GM19035 (cell line): ENCODE data around the gene MCF2L.
"Not testable (repeated sequence)": the region's sequence is repeated elsewhere in the genome, so short reads cannot be mapped to it uniquely, and the experiment has no call there.

ENCODE experiments used
- ATAC-seq: cut with Tn5 transposase; IDR thresholded peaks from one replicate; pipeline ENCODE4 v1.9.1; 2021; ENCODE audit not compliant: unreplicated experiment

Gene MCF2L

DNA sequence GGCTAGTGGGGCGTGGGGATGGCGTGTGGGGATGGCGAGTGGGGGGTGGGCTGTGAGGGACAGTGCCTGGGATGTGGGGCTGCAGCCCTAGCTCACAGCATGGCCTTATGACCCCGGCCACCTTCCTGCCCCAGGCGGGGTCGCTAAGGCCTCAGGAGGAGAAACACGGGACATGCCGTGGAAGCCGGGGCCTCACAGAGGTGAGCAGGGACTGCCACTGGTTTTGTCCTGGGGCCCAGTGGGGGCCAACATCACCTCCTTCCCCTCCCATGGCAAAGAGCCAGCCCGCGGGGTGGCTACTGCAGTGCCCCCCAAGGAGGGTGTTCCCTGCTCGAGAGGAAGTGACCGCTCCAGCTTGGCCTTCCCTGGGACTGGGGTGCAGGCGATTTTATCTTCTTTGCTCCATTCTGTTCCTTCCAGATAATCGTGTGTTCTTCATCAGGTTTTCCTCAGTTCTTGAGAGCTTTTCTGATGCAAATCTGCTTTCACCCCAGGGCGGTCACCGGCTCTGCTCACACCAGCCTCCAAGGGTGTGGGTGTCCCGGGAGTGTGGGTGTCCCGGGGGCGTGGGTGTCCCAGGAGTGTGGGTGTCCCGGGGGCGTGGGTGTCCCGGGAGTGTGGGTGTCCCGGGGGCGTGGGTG, 137.8 kb downstream of the MCF2L start:
- ATAC-seq, result no peak

DNA sequence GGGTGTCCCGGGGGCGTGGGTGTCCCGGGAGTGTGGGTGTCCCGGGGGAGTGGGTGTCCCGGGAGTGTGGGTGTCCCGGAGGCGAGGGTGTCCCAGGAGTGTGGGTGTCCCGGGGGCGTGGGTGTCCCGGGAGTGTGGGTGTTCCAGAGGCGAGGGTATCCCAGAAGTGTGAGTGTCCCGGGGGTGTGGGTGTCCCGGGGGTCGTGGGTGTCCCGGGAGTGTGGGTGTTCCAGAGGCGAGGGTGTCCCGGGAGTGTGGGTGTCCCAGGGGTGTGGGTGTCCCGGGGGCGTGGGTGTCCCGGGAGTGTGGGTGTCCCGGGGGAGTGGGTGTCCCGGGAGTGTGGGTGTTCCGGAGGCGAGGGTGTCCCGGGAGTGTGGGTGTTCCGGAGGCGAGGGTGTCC, 139.5 kb downstream of the MCF2L start:
- not testable (repeated sequence) for ATAC-seq

DNA sequence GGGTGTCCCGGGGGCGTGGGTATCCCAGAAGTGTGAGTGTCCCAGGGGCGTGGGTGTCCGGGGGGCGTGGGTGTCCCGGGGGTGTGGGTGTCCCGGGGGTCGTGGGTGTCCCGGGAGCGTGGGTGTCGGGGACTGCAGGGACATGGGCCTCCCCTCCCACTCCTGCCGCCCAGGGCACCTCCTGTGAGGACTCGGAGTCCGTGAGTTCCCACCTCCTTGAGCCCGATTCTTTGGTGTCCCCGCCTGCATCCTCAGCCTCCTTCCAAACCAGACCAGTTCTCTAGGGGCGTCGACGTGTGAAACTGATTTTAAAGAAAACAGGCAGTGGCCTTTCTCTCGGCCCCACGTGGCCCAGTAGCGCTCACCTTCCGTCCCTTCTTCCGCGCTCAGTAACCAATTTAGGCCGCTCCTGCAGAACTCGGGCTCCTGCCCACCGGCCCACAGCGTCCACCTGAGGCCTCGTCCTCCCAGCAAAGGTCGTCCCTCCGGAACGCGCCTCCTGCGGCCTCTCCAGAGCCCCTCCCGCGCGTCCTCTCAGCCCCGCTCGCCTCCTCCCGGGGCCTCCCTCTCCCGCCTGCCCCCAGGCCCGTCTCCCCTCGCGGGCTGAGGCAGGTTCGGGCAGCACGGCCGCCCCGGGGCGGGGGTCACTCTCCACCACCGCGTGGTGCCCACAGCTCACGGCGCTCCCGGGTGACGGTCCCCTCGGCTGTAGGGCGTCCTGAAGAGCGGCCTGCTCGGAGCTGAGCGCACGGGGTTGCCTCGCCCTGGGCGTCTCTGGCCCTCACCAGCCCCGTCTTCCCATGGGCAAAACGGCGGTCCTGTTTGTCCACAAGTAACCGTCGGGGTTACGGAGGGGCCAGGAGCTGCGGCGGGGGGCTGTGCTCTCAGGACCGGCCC, 140.4 kb downstream of the MCF2L start:
- ATAC-seq, result no peak

DNA sequence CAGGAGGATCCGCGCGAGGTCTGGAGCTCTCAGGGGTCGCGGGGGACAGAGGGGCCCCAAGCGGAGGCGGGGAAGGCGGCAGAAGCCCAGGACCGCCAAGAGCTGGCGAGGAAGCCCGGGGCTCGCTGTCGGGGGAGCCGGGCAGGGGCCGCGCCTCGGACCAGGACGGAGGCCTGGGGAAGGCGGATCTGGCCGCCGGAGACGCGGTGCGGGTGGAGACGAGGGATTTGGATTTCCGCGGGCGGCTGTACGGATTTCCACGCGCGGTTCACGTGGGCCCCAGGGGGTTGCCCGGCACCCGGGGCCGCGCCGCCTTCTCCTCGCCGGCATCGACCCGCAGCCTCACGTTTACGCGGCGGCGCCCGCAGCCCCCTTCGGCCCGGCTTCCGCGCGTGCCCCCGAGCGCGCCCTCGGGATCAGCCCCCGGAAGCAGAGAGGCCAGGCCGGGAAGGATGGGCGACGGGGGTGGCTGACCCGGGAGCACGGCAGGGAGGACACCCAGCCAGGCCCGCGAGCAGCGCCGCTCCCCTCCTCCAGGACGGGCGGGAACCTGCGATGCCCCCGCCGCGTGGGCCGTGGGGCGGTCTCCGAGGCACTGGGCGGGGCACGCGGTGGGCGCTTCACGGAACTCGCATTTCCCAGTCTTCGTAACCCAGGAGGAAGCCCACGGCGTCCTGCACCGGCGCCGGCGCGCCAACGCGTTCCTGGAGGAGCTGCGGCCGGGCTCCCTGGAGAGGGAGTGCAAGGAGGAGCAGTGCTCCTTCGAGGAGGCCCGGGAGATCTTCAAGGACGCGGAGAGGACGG, 141.2 kb downstream of the MCF2L start:
- ATAC-seq, result no peak

DNA sequence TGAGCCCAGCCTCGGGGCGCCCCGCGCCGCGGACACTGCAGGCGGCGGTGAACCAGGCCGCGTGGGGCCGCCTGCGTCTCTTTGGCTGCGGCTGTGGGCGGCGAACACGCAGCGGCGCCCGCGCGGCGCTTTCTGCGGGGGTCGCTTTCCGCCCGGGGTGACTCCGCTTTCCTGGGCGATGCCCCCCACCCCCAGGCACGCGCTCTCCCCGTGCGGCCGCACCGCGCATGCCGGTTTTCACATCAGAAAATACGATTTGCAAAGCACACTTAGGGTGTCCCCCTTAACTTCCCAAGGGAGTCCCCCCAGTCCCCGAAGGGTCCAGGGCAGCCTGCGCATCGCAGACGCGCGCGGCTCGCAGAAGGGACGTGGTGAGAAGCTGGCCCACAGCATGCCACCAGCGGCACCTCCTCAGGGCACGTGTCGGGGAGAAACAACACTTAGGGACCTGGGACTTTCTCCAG, 141.9 kb downstream of the MCF2L start:
- ATAC-seq, result no peak

DNA sequence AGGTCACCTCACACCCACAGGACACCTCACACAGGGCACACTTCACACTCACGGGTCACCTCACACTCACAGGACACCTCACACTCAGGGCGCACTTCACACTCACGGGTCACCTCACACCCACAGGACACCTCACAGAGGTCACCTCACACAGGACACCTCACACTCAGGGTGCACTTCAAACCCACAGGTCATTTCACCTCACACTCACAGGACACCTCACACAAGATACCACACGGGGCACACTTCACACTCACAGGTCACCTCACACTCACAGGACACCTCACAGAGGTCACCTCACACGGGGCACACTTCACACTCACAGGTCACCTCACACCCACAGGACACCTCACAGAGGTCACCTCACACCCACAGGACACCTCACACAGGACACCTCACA, 142.8 kb downstream of the MCF2L start:
- not testable (repeated sequence) for ATAC-seq

DNA sequence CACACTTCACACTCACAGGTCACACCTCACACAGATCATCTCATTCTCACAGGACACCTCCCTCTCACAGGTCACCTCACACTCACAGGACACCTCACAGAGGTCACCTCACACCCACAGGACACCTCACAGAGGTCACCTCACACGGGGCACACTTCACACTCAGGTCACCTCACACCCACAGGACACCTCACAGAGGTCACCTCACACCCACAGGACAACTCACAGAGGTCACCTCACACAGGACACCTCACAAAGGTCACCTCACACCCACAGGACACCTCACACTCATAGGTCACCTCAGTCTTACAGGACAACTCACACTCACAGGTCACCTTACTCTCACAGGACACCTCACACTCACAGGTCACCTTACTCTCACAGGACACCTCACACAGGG, 143.5 kb downstream of the MCF2L start:
- ATAC-seq, result not testable (repeated sequence)

DNA sequence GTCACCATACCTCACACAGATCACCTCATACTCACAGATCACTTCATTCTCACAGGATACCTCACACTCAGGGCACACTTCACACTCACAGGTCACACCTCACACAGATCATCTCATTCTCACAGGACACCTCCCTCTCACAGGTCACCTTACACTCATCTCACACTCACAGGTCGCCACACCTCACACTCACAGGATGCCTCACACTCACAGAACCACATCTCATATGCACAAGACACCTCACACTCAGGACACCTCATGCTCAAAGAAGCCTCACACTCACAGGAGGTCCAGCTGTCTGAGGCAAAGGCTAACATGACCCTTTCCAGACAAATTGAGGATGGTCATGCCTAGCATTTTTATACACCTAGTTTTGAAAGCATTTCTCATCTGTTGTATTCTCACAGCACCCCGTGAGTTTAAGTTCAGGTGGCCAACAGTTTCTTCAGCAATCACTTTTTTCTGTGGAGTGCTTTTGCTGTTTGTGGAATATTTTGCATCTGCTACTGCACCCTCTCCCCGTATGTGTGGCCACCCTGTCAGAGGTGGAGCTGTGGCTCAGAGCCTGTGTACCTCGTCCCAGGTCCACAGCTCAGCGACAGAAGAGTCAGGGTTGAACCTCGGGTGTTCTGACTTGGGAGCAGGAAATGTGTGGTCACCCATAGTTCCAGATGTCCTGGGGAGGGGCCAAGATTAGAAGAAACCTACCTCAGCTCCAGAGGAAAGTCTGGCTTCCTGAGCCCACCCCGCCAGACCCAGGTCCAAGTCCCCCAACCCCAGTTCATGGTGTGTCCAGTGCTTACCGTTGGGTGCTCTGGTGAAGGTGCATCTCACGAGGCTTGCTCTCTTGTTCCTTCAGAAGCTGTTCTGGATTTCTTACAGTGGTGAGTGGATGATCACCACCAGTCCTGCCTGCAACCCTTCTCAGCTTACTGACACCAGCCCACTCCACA, 144.2 kb downstream of the MCF2L start:
- no peak for ATAC-seq

DNA sequence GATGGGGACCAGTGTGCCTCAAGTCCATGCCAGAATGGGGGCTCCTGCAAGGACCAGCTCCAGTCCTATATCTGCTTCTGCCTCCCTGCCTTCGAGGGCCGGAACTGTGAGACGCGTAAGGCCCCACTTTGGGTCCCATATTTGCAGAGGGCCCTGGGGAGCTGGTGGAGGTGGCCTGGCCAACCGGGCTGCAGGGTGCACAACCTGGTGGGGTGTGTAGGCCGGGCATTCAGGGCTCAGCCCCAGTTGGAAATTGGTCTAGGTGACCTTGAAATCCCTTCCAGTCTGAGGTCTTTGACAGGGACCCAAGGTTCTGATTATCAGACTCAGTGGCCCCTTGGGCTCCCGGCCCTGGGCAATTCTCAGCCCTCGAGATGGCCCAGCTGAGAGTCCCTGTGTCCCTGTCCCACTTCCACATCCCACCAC, 144.8 kb downstream of the MCF2L start:
- ATAC-seq, result no peak

DNA sequence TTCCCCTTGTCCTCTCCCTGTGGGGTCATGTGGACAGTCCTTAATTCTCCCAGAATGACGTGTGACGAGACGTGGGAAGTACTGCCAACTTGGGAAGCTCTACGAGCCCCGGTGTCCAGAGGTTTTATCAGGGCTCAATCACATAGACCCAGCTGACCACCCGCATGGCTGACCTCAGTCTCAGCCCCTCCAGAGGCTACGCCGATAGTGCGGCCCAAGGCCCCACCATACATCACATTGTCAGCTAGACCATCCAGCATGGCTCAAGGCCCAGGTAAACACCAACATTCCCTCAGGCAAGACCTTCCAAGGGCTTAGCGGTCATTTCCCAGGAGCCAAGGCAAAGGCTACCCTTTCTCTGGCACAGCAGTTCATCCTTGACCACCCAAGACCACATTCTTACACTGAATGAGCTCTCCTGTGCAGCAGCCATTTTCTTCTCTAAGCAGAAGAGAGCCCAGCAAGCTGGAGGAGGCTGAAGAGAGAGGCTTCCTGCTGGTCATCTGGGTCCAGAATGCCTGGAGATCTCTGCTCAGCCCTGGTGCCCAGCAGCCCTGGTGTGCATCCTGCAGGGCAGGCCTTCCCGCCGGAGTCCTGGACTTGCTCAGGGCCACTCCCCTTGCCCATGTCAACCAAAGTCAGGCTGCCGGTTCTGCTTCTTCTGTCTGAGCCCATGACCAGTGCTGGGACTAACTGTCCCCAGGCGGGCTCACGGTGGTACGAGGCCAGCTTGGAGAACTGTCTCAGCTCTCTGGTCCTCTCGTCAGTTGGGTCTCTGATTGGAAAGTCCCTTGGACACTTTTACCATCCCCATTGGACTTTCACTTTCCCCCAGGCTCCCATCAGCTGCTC, 145.7 kb downstream of the MCF2L start:
- ATAC-seq, result no peak

DNA sequence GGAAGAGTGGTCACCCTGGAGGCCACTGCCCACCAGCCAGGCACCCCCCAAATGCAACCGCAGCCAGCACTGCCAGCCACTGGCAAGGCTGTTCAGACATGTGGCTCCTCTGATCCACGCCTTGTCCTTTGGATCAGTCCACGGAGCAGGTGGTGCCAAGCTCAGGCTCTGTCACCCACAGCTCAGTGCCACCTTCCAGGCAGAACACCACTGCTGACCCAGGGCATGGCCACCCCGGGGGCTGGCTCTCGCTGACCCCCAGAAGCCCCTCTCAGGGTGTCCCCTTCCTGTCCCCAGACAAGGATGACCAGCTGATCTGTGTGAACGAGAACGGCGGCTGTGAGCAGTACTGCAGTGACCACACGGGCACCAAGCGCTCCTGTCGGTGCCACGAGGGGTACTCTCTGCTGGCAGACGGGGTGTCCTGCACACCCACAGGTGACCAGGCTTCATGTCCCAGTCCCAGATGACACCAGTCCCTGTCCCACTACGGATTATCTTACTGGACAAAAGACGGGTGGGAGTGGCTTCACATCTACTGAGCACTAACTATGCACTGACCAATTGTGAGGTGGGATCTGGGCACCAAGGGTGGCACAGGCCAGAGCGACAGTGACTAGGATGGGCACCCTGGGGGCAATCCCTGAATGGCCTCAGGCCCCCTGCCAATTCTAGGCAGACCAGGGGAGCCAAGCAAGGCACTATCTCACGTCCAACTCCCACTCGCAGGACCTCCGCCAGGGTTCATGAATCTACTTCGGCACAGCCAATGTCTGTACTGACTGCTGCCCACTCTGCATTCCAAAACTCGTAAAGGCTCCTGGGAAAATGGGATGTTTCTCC, 146.6 kb downstream of the MCF2L start:
- ATAC-seq, result no peak

DNA sequence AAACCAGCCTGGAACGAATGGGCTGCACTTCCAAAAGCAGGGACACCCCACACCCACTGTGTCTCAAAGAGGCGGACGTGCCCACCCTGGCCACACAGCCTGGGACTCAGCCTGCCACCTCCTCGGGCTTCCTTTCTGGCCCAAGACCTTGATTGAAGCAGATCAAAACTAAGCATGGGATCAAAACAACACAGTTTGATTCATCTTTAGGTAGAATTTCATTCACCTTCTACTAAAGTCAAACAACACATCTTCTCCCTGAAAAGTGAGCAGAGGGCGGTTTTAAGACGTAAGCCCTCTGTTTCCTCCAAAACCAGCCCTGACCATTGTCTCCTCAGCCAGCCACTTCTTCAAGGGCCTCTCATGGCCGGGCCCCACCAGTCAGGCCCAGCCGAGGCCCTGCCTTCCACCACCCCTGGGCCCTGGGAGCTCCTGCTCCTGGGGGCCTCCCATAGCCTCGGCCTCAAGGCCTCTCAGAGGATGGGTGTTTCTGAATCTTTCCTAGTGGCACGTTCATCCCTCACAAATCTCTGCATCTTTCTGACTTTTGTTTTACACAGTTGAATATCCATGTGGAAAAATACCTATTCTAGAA, 147.3 kb downstream of the MCF2L start:
- no peak for ATAC-seq

DNA sequence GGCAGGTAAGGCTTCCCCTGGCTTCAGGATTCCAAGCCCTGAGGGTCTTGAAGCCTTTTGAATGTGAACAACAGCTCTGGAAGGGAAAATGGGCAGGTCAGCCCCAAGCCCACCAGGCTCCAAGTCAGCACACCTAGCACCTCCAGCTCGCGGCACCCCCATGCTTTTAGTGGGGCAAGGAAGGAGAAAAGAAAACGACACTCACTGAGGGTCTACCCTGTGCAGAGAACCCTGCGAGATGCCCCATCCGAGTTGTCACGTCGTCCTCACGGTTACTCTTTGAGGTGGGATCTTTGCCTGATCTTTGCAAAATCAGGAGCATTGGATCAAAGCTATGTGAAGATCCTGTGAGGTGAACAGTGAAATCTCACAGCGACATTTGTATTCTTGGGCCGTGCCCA, 147.9 kb downstream of the MCF2L start:
- no peak for ATAC-seq

DNA sequence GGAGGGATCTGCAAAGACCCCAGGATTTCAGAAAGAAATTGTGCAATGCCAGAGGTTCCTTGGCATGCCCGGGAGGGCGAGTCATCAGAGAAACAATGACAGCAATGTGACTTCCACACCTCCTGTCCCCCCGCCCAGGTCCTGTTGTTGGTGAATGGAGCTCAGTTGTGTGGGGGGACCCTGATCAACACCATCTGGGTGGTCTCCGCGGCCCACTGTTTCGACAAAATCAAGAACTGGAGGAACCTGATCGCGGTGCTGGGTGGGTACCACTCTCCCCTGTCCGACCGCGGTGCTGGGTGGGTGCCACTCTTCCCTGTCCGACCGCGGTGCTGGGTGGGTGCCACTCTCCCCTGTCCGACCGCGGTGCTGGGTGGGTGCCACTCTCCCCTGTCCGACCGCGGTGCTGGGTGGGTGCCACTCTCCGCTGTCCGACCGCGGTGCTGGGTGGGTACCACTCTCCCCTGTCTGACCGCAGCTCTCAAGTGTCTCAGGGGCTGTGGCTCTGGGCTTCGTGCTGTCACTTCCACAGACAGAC, 148.4 kb downstream of the MCF2L start:
- no peak for ATAC-seq

DNA sequence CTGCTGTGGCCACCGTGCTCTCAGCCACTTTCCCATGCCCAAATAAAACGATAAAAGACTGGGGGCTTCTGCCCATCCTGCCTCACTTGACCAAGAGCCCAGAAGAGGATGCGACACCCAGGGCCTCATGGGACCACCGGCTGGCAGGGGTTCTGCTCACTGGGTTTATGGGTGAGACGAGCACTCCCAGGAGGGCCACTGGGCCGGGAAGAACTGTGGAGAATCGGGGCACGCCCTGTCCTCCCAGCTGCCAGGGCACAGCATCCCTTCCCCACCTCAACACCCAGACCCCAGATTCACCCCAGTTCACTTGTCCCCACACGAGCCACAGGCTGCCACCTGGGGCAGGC, 148.9 kb downstream of the MCF2L start:
- no peak for ATAC-seq

DNA sequence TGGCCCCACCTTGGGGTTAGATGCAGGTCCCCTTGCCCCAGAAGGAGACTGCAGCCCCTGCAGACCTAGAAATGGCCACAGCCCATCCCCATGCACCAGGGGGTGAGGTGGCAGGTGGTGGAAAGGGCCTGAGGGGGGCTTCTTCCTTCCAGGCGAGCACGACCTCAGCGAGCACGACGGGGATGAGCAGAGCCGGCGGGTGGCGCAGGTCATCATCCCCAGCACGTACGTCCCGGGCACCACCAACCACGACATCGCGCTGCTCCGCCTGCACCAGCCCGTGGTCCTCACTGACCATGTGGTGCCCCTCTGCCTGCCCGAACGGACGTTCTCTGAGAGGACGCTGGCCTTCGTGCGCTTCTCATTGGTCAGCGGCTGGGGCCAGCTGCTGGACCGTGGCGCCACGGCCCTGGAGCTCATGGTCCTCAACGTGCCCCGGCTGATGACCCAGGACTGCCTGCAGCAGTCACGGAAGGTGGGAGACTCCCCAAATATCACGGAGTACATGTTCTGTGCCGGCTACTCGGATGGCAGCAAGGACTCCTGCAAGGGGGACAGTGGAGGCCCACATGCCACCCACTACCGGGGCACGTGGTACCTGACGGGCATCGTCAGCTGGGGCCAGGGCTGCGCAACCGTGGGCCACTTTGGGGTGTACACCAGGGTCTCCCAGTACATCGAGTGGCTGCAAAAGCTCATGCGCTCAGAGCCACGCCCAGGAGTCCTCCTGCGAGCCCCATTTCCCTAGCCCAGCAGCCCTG, 149.4 kb downstream of the MCF2L start:
- no peak for ATAC-seq

DNA sequence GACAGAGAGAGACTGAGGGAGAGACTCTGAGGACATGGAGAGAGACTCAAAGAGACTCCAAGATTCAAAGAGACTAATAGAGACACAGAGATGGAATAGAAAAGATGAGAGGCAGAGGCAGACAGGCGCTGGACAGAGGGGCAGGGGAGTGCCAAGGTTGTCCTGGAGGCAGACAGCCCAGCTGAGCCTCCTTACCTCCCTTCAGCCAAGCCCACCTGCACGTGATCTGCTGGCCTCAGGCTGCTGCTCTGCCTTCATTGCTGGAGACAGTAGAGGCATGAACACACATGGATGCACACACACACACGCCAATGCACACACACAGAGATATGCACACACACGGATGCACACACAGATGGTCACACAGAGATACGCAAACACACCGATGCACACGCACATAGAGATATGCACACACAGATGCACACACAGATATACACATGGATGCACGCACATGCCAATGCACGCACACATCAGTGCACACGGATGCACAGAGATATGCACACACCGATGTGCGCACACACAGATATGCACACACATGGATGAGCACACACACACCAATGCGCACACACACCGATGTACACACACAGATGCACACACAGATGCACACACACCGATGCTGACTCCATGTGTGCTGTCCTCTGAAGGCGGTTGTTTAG, 150.3 kb downstream of the MCF2L start:
- ATAC-seq, result no peak
